ENCODE data around the gene CCL1. TPM values are rescaled to one million over a fixed set of nuclear protein-coding genes. Genes with fewer than 3 reads are reported as not detected.

The CCL1 gene
- polyA plus RNA-seq, 3 donors, result not detected

DNA sequence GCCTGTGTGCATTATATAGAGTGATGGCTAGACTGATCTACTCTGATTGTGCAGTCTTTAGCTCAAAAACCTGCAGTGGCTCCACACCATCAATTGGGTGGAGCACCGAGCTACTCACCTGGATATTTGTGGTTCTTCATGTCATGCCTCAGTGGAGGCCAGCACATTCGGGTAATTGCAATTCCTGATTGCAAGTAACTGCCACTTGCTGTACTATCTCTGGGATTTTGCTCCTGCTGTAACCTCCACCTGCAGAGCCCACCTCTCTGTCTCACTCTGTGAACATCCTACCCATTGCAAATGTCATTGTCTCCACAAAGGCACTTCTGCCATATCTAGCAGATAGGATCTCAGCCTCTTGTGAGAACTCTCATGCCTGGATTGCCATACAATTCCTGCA, 1.7 kb upstream of the CCL1 start:
- peaks cover 52 to 65% of the 10 kb centered on the region in 2 donors for H3K4me1 ChIP-seq (ENCODE audit: control insufficient read depth in 1 of 2, insufficient read depth in 2 of 2, low read length in 2 of 2)
- H3K9ac ChIP-seq (ENCODE audit: insufficient read depth, low read length, poor library complexity, severe bottlenecking), result no peak overlapping the region
- Mint-ChIP-seq H3K36me3 (peaks cover 0 to 2% of the 10 kb centered on the region in 2 donors), H3K27me3 (ENCODE audit: low read depth in 3 of 3) (peaks cover 0 to 2% (median 0%) of the 10 kb centered on the region in 3 donors), H3K4me3 (no peak overlapping the region), H3K27ac (peak overlapping the region in 1 of 7 donors; percentile 57), H3K9me3 (no peaks in the 10 kb centered on the region), H3K4me1 (peaks cover 24% of the 10 kb centered on the region)
- no peaks in the 10 kb centered on the region for H3K27me3 ChIP-seq (ENCODE audit: control insufficient read depth in 2 of 2, insufficient read depth in 2 of 2, low read length in 2 of 2)
- DNase-seq, result no peak
- 83% methylated on average over 2 of the region's 2 CpGs for WGBS (ENCODE audit: insufficient coverage)
- no peak for TF ChIP-seq CTCF (IDR thresholded peaks at IDR 0.05)
- H3K36me3 ChIP-seq (replicated peaks in 1 of 2; ENCODE audit: control insufficient read depth in 1 of 2, insufficient read depth in 2 of 2, low read length in 2 of 2), result no peaks in the 10 kb centered on the region
- no peaks in the 10 kb centered on the region for H3K79me2 ChIP-seq (ENCODE audit: insufficient read depth, low read length)
- H3K9me3 ChIP-seq (replicated peaks in 1 of 2; ENCODE audit: control insufficient read depth in 1 of 2, insufficient read depth in 1 of 2, low read length in 2 of 2), result no peaks in the 10 kb centered on the region
- no peaks in the 10 kb centered on the region for H4K20me1 ChIP-seq (ENCODE audit: insufficient read depth, low read length)
- intact Hi-C loops (cut with micrococcal nuclease), result loop anchor here in 1 of 2 donors (5.0 to 10.0 kb wide), 3 partner anchors 60 to 117 kb away; partner anchors contain the start of gene CCL2
- no peak overlapping the region for H3K4me2 ChIP-seq (replicated peaks; ENCODE audit: extremely low read depth, low read length, poor library complexity, severe bottlenecking)
- H2AFZ ChIP-seq (ENCODE audit: insufficient read depth, low read depth, low read length, poor library complexity, severe bottlenecking), result no peak overlapping the region
- no peak overlapping the region for H3K27ac ChIP-seq (ENCODE audit: low read depth in 1 of 2, low read length in 2 of 2)
- no peak overlapping the region for H3K4me3 ChIP-seq (replicated peaks in 1 of 3; ENCODE audit: low read depth in 2 of 3, low read length in 3 of 3)

GRCh38 chr17:34361478-34362061, 1.5 kb downstream of the CCL1 start:
- no peaks in the 10 kb centered on the region for H4K20me1 ChIP-seq (ENCODE audit: insufficient read depth, low read length)
- no peak overlapping the region for H3K4me2 ChIP-seq (replicated peaks; ENCODE audit: extremely low read depth, low read length, poor library complexity, severe bottlenecking)
- H3K4me1 ChIP-seq (ENCODE audit: control insufficient read depth in 1 of 2, insufficient read depth in 2 of 2, low read length in 2 of 2), result peaks cover 20 to 33% of the 10 kb centered on the region in 2 donors
- peak; percentile 100 for TF ChIP-seq CTCF (IDR thresholded peaks at IDR 0.05)
- no peaks in the 10 kb centered on the region for H3K79me2 ChIP-seq (ENCODE audit: insufficient read depth, low read length)
- Mint-ChIP-seq H3K4me3 (no peak overlapping the region), H3K36me3 (peaks cover 0 to 2% of the 10 kb centered on the region in 2 donors), H3K4me1 (peaks cover 24% of the 10 kb centered on the region), H3K27me3 (ENCODE audit: low read depth in 3 of 3) (peaks cover 0 to 2% (median 2%) of the 10 kb centered on the region in 3 donors), H3K27ac (peak overlapping the region in 1 of 7 donors; percentile 3), H3K9me3 (peaks cover 0 to 1% (median 0%) of the 10 kb centered on the region in 7 donors)
- H3K27me3 ChIP-seq (ENCODE audit: control insufficient read depth in 2 of 2, insufficient read depth in 2 of 2, low read length in 2 of 2), result no peaks in the 10 kb centered on the region
- no peak overlapping the region for H3K9ac ChIP-seq (ENCODE audit: insufficient read depth, low read length, poor library complexity, severe bottlenecking)
- peak; percentile 82 to 94 (median 89) for DNase-seq
- H3K36me3 ChIP-seq (replicated peaks in 1 of 2; ENCODE audit: control insufficient read depth in 1 of 2, insufficient read depth in 2 of 2, low read length in 2 of 2), result no peaks in the 10 kb centered on the region
- no peak overlapping the region for H3K27ac ChIP-seq (ENCODE audit: low read depth in 1 of 2, low read length in 2 of 2)
- intact Hi-C loops (cut with micrococcal nuclease), result loop anchor here (1.0 to 10.0 kb wide), 3 partner anchors 57 to 161 kb away; partner anchors contain the start of gene CCL2 (in 1 of the 2)
- 50% methylated on average over 4 of the region's 8 CpGs for WGBS (ENCODE audit: insufficient coverage)
- H3K4me3 ChIP-seq (replicated peaks in 1 of 3; ENCODE audit: low read depth in 2 of 3, low read length in 3 of 3), result no peak overlapping the region
- no peak overlapping the region for H2AFZ ChIP-seq (ENCODE audit: insufficient read depth, low read depth, low read length, poor library complexity, severe bottlenecking)
- no peaks in the 10 kb centered on the region for H3K9me3 ChIP-seq (replicated peaks in 1 of 2; ENCODE audit: control insufficient read depth in 1 of 2, insufficient read depth in 1 of 2, low read length in 2 of 2)

Measured in CD14-positive monocyte (primary cell).